Hematopoietic multipotent progenitor cell treated with erythropoietin and hydrocortisone succinate and interleukin-3 and kit ligand, for 17 days (in vitro differentiated cells): ENCODE data around the gene SF3B2.
A peak's percentile ranks its signal among the peaks of the same experiment; 100 is the strongest.
"Not testable (repeated sequence)": the region's sequence is repeated elsewhere in the genome, so short reads cannot be mapped to it uniquely, and the experiment has no call there.

Experiments
- DNase-seq: peaks from one replicate; pipeline ENCODE4 v3.0.0-alpha.2; 2015; ENCODE audit warnings: low spot score

The SF3B2 gene

DNA sequence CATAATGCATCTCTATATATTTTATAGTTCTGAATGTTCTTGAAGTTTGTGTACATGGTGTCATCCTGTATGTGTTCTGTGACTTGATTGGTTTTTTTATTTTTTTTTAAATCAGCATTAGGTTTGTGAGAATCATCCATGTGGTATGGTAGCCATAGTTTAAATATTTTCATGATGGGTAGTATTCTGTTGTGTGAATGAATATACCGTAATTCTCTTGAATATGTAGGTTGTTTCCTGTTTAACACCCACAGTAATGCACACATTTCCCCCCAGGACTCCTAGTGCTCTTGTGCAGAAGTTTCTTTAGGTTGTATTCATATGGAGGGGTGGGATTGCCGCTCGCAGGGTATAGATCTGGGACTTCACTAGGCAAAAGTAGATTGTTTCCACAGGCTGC, 19.9 kb downstream of the SF3B2 start:
- DNase-seq: no peak

- no peak for DNase-seq
These were observed 20.4 kb downstream of the SF3B2 start for GRCh38 chr11:66072518-66072917.

GRCh38 chr11:66073669-66074068, 21.5 kb downstream of the SF3B2 start:
- no peak for DNase-seq

GRCh38 chr11:66075273-66075672, 23.1 kb downstream of the SF3B2 start:
- no peak for DNase-seq

DNA sequence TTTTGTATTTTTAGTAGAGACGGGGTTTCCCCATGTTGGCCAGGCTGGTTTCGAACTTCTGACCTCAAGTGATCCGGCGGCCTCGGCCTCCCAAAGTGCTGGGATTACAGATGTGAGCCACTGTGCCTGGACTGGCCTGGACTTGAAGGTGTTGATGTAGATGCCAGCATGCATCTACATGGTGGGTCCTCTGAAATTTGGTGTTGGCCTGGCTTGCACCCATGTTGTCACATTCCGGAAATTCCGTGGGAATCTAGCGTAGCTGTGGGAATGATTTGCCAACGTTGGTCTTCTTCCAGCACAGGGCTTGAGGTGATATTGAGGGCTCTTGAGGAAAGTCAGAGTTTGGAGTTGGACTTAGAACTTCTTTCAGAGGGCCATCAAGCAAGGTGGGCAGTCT, 24.4 kb downstream of the SF3B2 start:
- DNase-seq: no peak

GRCh38 chr11:66077927-66078326, 25.8 kb downstream of the SF3B2 start:
- DNase-seq: no peak

DNA sequence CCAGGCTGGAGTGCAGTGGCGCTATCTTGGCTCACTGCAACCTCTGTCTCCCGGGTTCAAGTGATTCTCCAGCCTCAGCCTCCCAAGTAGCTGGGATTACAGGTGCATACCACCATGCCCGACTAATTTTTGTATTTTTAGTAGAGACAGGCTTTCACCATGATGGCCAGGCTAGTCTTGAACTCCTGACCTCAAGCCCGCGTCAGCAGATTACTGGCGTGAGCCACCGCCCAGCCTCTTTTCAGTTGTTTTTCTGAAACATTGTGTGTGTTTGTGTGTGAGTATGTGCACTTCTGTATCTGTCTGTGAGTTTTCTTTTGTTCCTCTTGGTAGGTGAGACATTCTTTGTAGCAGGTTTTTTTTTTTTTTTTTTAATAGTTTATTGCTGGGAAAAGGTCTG, 26.8 kb downstream of the SF3B2 start:
- DNase-seq: not testable (repeated sequence)

GRCh38 chr11:66080055-66080817, 28.1 kb downstream of the SF3B2 start:
- peak; percentile 71 for DNase-seq

GRCh38 chr11:66081505-66081904, 29.3 kb downstream of the SF3B2 start:
- DNase-seq: no peak

GRCh38 chr11:66082946-66083698, 31.0 kb downstream of the SF3B2 start:
- DNase-seq: peak; percentile 40

DNA sequence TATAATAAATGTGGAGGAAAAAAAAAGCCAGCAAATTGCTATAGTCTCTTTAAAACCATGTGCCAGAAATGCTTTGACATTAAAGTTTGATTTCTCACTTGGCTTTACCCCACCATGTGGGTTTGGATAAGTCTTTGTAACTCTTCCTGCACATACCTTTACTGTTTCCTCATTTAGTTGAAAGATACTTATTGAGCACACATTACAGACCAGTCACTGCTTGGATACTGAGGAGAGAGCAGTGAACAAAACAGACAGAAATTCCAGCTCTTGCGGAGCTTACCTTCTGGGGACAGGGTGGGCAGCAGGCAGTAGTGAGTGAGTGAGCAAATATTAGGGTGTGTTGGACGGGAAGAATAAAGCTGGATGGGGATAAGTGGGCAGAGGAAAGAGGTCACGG, 31.6 kb downstream of the SF3B2 start:
- no peak for DNase-seq

DNA sequence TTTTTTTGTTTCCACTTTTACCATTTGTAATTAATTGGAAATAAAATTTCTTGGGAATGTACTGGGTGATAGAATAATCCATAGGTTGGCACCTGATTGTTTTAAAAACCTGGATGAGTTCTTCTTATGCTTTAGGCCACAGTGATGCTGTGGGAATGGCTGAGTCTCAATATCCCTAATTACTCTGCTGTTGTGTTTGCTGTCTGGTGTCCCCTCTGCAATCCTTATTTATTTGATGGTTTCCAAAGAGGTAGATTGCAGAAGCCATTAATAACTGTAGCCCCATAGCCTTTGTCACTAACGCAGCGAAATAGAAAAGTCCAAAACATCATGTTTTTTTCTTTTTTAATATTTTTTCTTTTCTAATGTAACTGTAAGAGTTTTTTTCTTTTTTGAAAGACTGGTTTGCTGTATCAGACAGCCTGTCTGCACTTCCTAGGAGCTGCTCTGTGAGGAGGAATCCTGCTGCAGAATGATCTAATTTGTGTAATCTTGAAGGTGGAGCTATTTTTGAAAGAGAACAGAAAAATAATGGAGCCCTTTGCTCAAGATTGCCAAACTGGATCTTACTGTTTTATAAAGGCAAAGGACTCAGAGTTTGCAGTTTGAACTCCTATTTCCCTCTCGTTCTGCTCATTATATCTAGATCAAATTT, 32.8 kb downstream of the SF3B2 start:
- no peak for DNase-seq

- DNase-seq: no peak
These were observed 35.2 kb downstream of the SF3B2 start for GRCh38 chr11:66087148-66087908.

DNA sequence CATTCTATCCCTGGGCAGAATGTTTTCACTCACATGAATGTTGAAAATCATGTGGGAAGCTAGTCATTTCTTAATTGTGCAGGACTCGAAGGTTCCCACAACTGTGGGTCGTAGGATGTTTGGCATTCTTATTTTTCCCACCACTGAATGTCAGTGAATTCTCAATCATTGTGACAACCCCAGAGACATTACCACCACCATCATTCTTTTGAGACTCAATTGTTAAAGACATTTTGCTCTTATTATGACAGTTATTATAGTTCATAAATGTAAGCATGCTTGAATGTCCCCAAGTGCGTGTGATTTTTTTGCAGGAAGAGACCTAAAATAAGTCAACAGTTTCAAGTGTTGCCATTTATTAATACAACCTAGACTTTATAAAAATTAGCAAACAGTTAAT, 36.9 kb downstream of the SF3B2 start:
- no peak for DNase-seq

DNA sequence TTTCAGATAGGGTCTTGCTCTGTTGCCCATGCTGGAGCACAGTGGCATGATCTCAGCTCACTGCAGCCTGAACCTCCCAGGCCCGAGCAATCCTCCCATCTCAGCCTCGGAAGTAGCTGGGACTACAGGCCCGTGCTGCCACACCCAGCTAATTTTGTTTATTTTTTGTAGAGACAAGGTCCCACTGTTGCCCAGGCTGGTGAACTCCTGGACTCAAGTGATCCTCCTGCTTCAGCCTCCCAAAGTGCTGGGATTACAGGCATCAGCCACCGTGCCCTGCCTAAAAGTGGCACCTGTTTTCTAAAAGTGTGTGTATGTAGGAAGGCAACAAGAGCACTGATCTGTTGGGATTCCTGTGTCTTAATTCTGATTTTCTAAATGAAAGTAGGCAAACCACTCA, 38.1 kb downstream of the SF3B2 start:
- DNase-seq: no peak

- DNase-seq: not testable (repeated sequence)
These were observed 40.0 kb downstream of the SF3B2 start for GRCh38 chr11:66092125-66092524.

GRCh38 chr11:66099746-66100145, 47.6 kb downstream of the SF3B2 start:
- not testable (repeated sequence) for DNase-seq

DNA sequence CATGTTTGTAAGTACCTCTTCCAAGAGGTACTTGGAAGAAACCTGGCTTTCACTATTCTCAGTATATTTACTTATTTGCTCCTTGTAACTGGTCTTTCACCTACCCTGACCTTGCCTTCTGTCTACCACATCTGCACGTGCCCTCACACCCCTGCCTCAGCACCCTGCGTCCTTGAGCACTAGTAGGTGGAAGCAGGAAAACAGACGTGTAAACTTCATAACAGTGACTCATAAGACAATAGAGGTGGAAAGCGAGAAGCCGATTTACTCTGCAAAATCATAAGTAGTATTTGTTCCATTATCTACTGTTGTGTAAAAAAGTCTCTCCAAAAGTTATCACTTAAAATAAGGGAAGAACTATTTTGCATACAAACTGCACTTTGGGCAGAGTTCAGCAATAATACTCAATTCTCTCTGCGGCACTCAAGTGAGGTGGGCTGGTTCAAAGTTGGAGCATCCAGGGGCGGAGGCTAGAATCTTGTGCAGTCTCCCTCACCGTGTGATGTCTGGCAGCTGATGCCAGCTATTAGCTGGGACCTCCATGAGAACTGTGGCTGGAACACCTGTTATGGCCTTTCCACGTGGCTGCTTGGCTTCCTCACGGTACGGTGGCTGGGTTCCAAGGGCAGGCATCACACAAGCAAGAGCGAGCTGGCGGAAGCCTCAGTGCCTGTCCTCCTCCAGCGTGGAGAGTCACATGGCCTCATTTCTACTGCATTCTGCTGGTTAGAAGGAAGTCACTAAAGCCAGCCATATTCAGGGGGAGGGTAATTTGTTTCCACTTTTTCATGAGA, 48.3 kb downstream of the SF3B2 start:
- DNase-seq: no peak

- no peak for DNase-seq
These were observed 48.9 kb downstream of the SF3B2 start for GRCh38 chr11:66101066-66101464.

DNA sequence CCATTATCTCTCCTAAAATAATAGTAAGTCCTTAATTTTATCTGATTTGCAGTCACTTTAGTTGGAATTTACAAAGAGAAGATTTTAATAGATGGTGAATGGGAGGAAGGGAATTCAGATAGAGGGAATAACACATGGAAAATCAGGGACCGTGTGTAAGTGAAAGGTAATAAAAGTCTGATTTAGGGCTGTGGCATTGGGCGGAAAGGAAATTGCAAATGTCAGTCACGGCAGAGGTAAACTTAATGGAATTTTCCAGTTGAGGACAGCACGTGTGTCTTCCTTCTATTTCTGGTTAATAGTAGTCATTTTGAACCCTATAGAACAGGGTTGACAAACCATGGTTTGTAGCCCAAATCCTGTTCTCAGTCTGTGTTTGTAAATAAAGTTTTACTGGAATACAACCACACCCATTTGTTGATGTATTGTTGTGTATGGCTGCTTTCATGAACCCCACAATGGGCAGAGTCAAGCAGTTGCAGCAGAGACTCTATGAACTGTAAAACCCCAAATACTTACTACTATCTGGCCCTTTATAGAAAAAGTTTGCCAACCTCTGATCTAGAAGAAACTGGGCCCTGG, 52.0 kb downstream of the SF3B2 start:
- no peak for DNase-seq
